ENCODE results near the gene DNAH8. TPM values are rescaled to one million over a fixed set of nuclear protein-coding genes. Genes with fewer than 3 reads are reported as not detected.

The DNAH8 gene
- total RNA-seq, 1 experiment from 2014 or later, result not detected

DNA sequence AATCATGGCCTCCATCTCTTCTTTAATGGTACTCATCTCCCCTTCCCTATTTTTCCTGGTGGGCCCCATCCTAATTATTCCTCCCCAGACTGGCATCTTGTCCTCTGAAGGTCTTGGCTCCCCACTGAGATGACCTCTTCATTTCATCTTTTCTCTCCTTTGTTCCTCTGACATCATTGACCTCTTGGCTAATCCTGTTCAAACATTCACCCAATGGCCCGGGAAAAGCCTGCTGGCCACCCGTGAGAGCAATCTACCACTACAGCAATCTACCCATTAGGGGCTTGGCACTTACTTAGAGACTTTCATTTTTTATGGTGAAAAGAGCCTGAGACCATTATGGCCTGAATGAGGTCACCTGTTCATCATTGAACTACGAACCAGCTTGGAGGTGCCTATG, 130.8 kb downstream of the DNAH8 start:
- no TSS peak for BruUV-seq (replicated peaks)
- Histone ChIP-seq H3K4me3 (ENCODE audit: low read depth in 2 of 2, low read length in 2 of 2) (no peak overlapping the region), H3K27me3 (ENCODE audit: control insufficient read depth, insufficient read depth, low read length) (peaks cover 19% of the 10 kb centered on the region), H3K9me3 (ENCODE audit: control insufficient read depth, insufficient read depth, low read depth, low read length) (no peaks in the 10 kb centered on the region), H3K36me3 (ENCODE audit: control insufficient read depth, insufficient read depth, low read length) (no peaks in the 10 kb centered on the region), H3K27ac (ENCODE audit: low read length) (no peak overlapping the region), H3K4me1 (ENCODE audit: control insufficient read depth, insufficient read depth, low read length) (no peaks in the 10 kb centered on the region)
- intact Hi-C loops (cut with micrococcal nuclease; ENCODE audit: unreplicated experiment) (no loop called here), in situ Hi-C loops (cut with HindIII; ENCODE audit: low pct_unique_long_range_greater_than_20kb, low sequenced_read_pairs) (no loop called here)
- TF ChIP-seq TCF7L2 (IDR thresholded peaks at IDR 0.05; ENCODE audit: low read depth, low read length) (no peak), SIN3A (IDR thresholded peaks at IDR 0.05; ENCODE audit: borderline replicate concordance, insufficient read depth, low read depth, low read length) (no peak), CTCF (IDR thresholded peaks at IDR 0.05) (no peak)
- CTCF ChIA-PET, result no interaction called here
- ATAC-seq (no peak), DNase-seq (ENCODE audit: low read depth, low spot score) (no peak)
- POLR2A ChIA-PET, result no interaction called here

GRCh38 chr6:38846361-38846760, 131.2 kb downstream of the DNAH8 start:
- ATAC-seq, result no peak
- ChIA-PET POLR2A (no interaction called here), CTCF (interaction anchor here (0.6 kb wide), 1 partner anchor 22 kb away, joined by 4 read pairs; no protein-coding TSS in a partner anchor)
- Histone ChIP-seq H3K4me3 (ENCODE audit: low read depth in 2 of 2, low read length in 2 of 2) (no peak overlapping the region), H3K27me3 (ENCODE audit: control insufficient read depth, insufficient read depth, low read length) (peaks cover 19% of the 10 kb centered on the region), H3K27ac (ENCODE audit: low read length) (no peak overlapping the region), H3K9me3 (ENCODE audit: control insufficient read depth, insufficient read depth, low read depth, low read length) (no peaks in the 10 kb centered on the region), H3K36me3 (ENCODE audit: control insufficient read depth, insufficient read depth, low read length) (no peaks in the 10 kb centered on the region), H3K4me1 (ENCODE audit: control insufficient read depth, insufficient read depth, low read length) (no peaks in the 10 kb centered on the region)
- BruUV-seq (replicated peaks), result no TSS peak
- in situ Hi-C loops (cut with HindIII; ENCODE audit: low pct_unique_long_range_greater_than_20kb, low sequenced_read_pairs), result no loop called here
- TF ChIP-seq TCF7L2 (IDR thresholded peaks at IDR 0.05; ENCODE audit: low read depth, low read length), result no peak
- no peak for TF ChIP-seq CTCF (IDR thresholded peaks at IDR 0.05)
- TF ChIP-seq SIN3A (IDR thresholded peaks at IDR 0.05; ENCODE audit: borderline replicate concordance, insufficient read depth, low read depth, low read length), result no peak
- no peak for TF ChIP-seq REST (IDR thresholded peaks at IDR 0.05; ENCODE audit: insufficient read depth in 1 of 2, low read depth in 2 of 2, low read length in 1 of 2)
- no peak for TF ChIP-seq POLR2AphosphoS5 (IDR thresholded peaks at IDR 0.05; ENCODE audit: low read depth, low read length)
- DNase-seq (ENCODE audit: low read depth, low spot score), result no peak
- intact Hi-C loops (cut with micrococcal nuclease; ENCODE audit: unreplicated experiment), result no loop called here

Data from Panc1 (cell line).